ENCODE measurements around the gene CLDN6. TPM values are rescaled to one million over a fixed set of nuclear protein-coding genes. Genes with fewer than 3 reads are reported as not detected.

Gene CLDN6
- total and polyA plus RNA-seq, 9 of the 15 experiments (the other 6 are each of a cell fraction or from before 2014, with no cell fraction given): 0.22 to 0.75 (median 0.38) TPM; not detected in 3

- no peak for TF ChIP-seq E2F4 (CRISPR knock-in tag; IDR thresholded peaks at IDR 0.05; ENCODE audit: low read depth)
- TF ChIP-seq PML (IDR thresholded peaks at IDR 0.05; ENCODE audit: low read length): 0 out of 2 replicates have a peak, but pooled peaks have one; percentile 9
- TF ChIP-seq ELK3 (CRISPR knock-in tag; IDR thresholded peaks at IDR 0.05): no peak
- peak; percentile 17 for TF ChIP-seq KDM5B (IDR thresholded peaks at IDR 0.05; ENCODE audit: insufficient replicate concordance, low read depth, low read length)
- TF ChIP-seq ZBTB26 (CRISPR knock-in tag; IDR thresholded peaks at IDR 0.05): no peak
- TF ChIP-seq ZNF830 (CRISPR knock-in tag; IDR thresholded peaks at IDR 0.05): no peak
- no peak for TF ChIP-seq ZBTB11 (CRISPR knock-in tag; IDR thresholded peaks at IDR 0.05)
- TF ChIP-seq ATF7 (IDR thresholded peaks at IDR 0.05): peak; percentile 71
- no peak for TF ChIP-seq HNRNPH1 (optimal IDR thresholded peaks at IDR 0.05; ENCODE audit: low read depth, low read length)
- TF ChIP-seq FOXJ2 (tag; IDR thresholded peaks at IDR 0.05): no peak
- TF ChIP-seq IRF2 (CRISPR knock-in tag; IDR thresholded peaks at IDR 0.05): no peak
- no peak for TF ChIP-seq CBX8 (IDR thresholded peaks at IDR 0.05; ENCODE audit: borderline replicate concordance, extremely low read depth, low read depth, low read length, poor library complexity, severe bottlenecking)
- no peak for TF ChIP-seq FOXJ3 (CRISPR knock-in tag; IDR thresholded peaks at IDR 0.05)
- TF ChIP-seq ZNF75A (CRISPR knock-in tag; IDR thresholded peaks at IDR 0.05): no peak
- no peak for TF ChIP-seq PRDM10 (IDR thresholded peaks at IDR 0.05; ENCODE audit: partially characterized antibody)
Observed at GRCh38 chr16:3020604-3021448, 2.8 kb upstream of the CLDN6 start (continued).

All from K562 (cell line).